Hematopoietic multipotent progenitor cell treated with erythropoietin and hydrocortisone succinate and interleukin-3 and kit ligand, for 4 days (in vitro differentiated cells): Measurements from ENCODE around the gene CGB1.

ENCODE experiments used
- DNase-seq: peaks from one replicate; pipeline ENCODE4 v3.0.0-alpha.2; 2015

Gene CGB1

GRCh38 chr19:48993175-48994034 lies 43.3 kb downstream of the CGB1 start, which contains the start of the genes GYS1 and RUVBL2:
TSS of gene GYS1 (minus strand) at chr19:48993309. CDS start at chr19:48993112, 197 bp downstream.
TSS of gene RUVBL2 (plus strand) at chr19:48993887. CDS start at chr19:48993912, 25 bp downstream.
- DNase-seq, result peak; percentile 100

- peak; percentile 39 for DNase-seq
These were observed 44.0 kb downstream of the CGB1 start for GRCh38 chr19:48992581-48993174.

GRCh38 chr19:48991873-48992580 lies 44.7 kb downstream of the CGB1 start:
- DNase-seq, result peak; percentile 52

- DNase-seq, result no peak
These were observed 45.6 kb downstream of the CGB1 start for GRCh38 chr19:48991011-48991609.

- no peak for DNase-seq
These were observed 46.3 kb downstream of the CGB1 start for GRCh38 chr19:48990400-48990799.

GRCh38 chr19:48989701-48990291 lies 46.9 kb downstream of the CGB1 start:
- DNase-seq, result no peak

- no peak for DNase-seq
These were observed 47.8 kb downstream of the CGB1 start for GRCh38 chr19:48988860-48989259.

- DNase-seq, result no peak
These were observed 48.4 kb downstream of the CGB1 start for GRCh38 chr19:48988286-48988685.

GRCh38 chr19:48987323-48987722 lies 49.4 kb downstream of the CGB1 start:
- no peak for DNase-seq

GRCh38 chr19:48986211-48986610 lies 50.5 kb downstream of the CGB1 start:
- peak; percentile 25 for DNase-seq

- no peak for DNase-seq
These were observed 51.0 kb downstream of the CGB1 start for GRCh38 chr19:48985711-48986110.
